ENCODE data around the gene PHLPP1. TPM values are rescaled to one million over a fixed set of nuclear protein-coding genes. Genes with fewer than 3 reads are reported as not detected.
A peak's percentile ranks its signal among the peaks of the same experiment; 100 is the strongest.

The PHLPP1 gene
- total RNA-seq, 1 experiment from 2014 or later: 39.9 TPM

- peaks cover 65% of the 10 kb centered on the region; the same call in 1 of the 2 replicates for H3K79me2 ChIP-seq (ENCODE audit: insufficient read depth, low read length)
These were observed 26.2 kb downstream of the PHLPP1 start for GRCh38 chr18:62741584-62741983.

More at GRCh38 chr18:62741584-62741983, 26.2 kb downstream of the PHLPP1 start:
- peaks cover 0 to 10% (median 0%) of the 10 kb centered on the region in 3 experiments; a peak in 5 of 7 replicates for H3K36me3 Mint-ChIP-seq (ENCODE audit: insufficient read depth in 1 of 3, low read depth in 3 of 3)
- Histone ChIP-seq H3K4me1 (ENCODE audit: insufficient read depth, low read length) (peaks cover 17% of the 10 kb centered on the region), H2BK20ac (ENCODE audit: low read depth, low read length, poor library complexity, severe bottlenecking) (no peak overlapping the region), H3K9me3 (ENCODE audit: control insufficient read depth, low read depth, low read length) (no peaks in the 10 kb centered on the region), H2AFZ (ENCODE audit: low read length) (no peak overlapping the region), H4K91ac (ENCODE audit: insufficient read length, low read depth, low read length) (no peak overlapping the region), H2BK12ac (ENCODE audit: insufficient read length, low read depth, low read length) (no peak overlapping the region), H2BK120ac (ENCODE audit: low read depth, low read length, poor library complexity, severe bottlenecking) (no peak overlapping the region), H3K9ac (ENCODE audit: extremely low read depth, insufficient read length, low read length) (no peak overlapping the region), H2BK5ac (ENCODE audit: insufficient read length, low read length) (no peak overlapping the region), H3K79me1 (ENCODE audit: insufficient read depth, low read depth, low read length, poor library complexity, severe bottlenecking) (no peaks in the 10 kb centered on the region), H4K20me1 (ENCODE audit: control insufficient read depth, insufficient read depth, insufficient read length) (no peaks in the 10 kb centered on the region), H2BK15ac (ENCODE audit: low read depth, low read length) (no peak overlapping the region), H3K27me3 (ENCODE audit: insufficient read depth, low read length) (no peaks in the 10 kb centered on the region), H3K27ac (ENCODE audit: insufficient read length, low read depth, low read length) (peak overlapping the region; percentile 88), H3K23me2 (ENCODE audit: insufficient read length, low read depth, low read length, poor library complexity, severe bottlenecking) (no peaks in the 10 kb centered on the region), H4K5ac (ENCODE audit: insufficient read length, low read depth, low read length) (no peak overlapping the region), H3K18ac (ENCODE audit: insufficient read length, low read depth, low read length) (no peak overlapping the region), H3K56ac (ENCODE audit: insufficient read length, low read depth, low read length) (no peak overlapping the region), H3K4me2 (ENCODE audit: insufficient read depth, insufficient read length, low read length) (no peak overlapping the region), H3T11ph (ENCODE audit: low read length) (no peak overlapping the region), H3K14ac (ENCODE audit: insufficient read depth, low read length) (no peak overlapping the region), H3K23ac (ENCODE audit: insufficient read length, low read depth, low read length) (peak overlapping the region; percentile 76), H3K4ac (ENCODE audit: low read depth, low read length) (no peak overlapping the region; the same call in 1 of the 2 replicates), H2AK5ac (ENCODE audit: insufficient read length, low read length) (no peak overlapping the region), H4K8ac (replicated peaks; ENCODE audit: insufficient read length, low read depth, low read length) (no peak overlapping the region)
- H3K4me3 Mint-ChIP-seq: no peak overlapping the region
- no CpG with 5 or more reads among the region's 4 CpGs for WGBS (ENCODE audit: extremely low coverage, insufficient read length, low lambda C conversion rate)
- peak overlapping the region; percentile 75 to 98 (median 94) for H3K27ac Mint-ChIP-seq
- no peak for TF ChIP-seq CTCF (conservative IDR thresholded peaks at IDR 0.05)
- H3K9me3 Mint-ChIP-seq: peaks cover 0 to 10% of the 10 kb centered on the region in 2 experiments; a peak in 3 of 5 replicates
- peaks cover 74 to 78% of the 10 kb centered on the region in 2 experiments for H3K4me1 Mint-ChIP-seq
- H3K27me3 Mint-ChIP-seq (ENCODE audit: low read depth): no peaks in the 10 kb centered on the region
- no peak for DNase-seq

Data from H9 (cell line).